Bronchial epithelial cell (primary cell): ENCODE data around the gene ARHGAP45. TPM values are rescaled to one million over a fixed set of nuclear protein-coding genes. Genes with fewer than 3 reads are reported as not detected.

Source experiments
- DNase-seq: peaks from one replicate; pipeline ENCODE4 v3.0.0-alpha.2; 2010; ENCODE audit warnings: low read depth
- FAIRE-seq: peaks from 2 replicates; lab custom pipeline; 2011; peaks lifted over from hg19 to GRCh38; lab: Jason Lieb, UNC
- H3K27me3 ChIP-seq: 2 replicates; pipeline ENCODE4 v1.5.1; 2011; ENCODE audit warnings: low read length; ENCODE audit not compliant: control insufficient read depth, insufficient read depth
- H3K36me3 ChIP-seq: 2 replicates; pipeline ENCODE4 v1.5.1; 2011; ENCODE audit warnings: low read length; ENCODE audit not compliant: control insufficient read depth, insufficient read depth
- H3K4me3 ChIP-seq: 2 replicates; pipeline ENCODE4 v1.5.1; 2011; ENCODE audit warnings: mild to moderate bottlenecking, low read depth, low read length, control low read depth
- total RNA-seq: library from RNA; depleted of rRNA; stranded (reverse); fragments of >200 nt; gene quantifications from 2 replicates; pipeline ENCODE4 v1.2.1, GENCODE V29; 2014
- TF ChIP-seq, protein P1 (sequence below): IDR thresholded peaks from 2 replicates; pipeline ENCODE4 v1.5.1; 2011; ENCODE audit warnings: mild to moderate bottlenecking, moderate library complexity, low read length, control low read depth, inconsistent platforms; ENCODE audit not compliant: insufficient read depth, severe bottlenecking

The ARHGAP45 gene
- total RNA-seq, 1 donor from 2014 or later: 11.8 TPM

DNA sequence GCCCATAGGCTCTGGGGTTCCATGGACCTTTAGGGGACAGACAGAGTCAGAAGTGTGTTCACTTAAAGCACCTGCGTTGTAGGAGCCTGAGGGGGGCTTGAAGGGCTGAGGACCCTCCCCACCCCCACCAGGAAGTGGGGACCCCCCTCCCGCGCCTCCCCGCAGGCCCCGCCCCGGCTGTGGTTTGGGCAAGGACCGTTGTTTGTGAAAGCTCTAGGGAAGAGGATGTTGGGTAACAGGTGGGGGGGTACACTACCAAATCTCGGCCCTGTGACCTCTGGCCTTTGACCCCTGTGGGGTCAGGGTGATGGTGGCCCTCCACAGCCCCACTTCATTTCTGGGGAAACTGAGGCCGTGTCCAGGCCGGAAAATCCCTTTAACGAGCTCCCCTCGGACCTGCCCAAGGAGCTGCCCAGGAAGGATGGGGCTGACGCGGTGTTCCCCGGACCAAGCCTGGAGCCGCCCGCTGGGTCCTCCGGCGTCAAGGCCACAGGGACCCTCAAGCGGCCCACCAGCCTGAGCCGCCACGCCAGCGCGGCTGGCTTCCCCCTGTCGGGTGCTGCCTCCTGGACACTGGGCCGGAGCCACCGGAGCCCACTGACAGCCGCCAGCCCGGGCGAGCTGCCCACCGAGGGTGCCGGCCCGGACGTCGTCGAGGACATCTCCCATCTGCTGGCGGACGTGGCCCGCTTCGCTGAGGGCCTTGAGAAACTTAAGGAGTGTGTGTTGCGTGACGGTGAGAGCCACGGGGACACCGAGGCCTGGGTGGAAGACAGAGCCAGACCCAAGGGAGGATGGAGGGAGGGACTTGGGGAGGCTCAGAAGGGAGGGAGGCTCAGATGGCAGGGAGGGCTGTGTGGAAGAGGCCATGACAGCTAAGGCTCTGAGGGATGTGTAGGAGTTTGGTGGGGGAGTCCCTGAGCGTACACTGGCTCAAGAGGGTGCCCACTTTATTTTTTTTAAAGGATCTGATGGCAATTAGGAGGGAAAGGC lies 1.3 kb downstream of the ARHGAP45 start:
- DNase-seq (no peak), FAIRE-seq (peak; percentile 58)
- Histone ChIP-seq H3K27me3 (peaks cover 5% of the 10 kb centered on the region), H3K4me3 (no peak overlapping the region), H3K36me3 (no peaks in the 10 kb centered on the region)
- TF ChIP-seq, protein P1, sequence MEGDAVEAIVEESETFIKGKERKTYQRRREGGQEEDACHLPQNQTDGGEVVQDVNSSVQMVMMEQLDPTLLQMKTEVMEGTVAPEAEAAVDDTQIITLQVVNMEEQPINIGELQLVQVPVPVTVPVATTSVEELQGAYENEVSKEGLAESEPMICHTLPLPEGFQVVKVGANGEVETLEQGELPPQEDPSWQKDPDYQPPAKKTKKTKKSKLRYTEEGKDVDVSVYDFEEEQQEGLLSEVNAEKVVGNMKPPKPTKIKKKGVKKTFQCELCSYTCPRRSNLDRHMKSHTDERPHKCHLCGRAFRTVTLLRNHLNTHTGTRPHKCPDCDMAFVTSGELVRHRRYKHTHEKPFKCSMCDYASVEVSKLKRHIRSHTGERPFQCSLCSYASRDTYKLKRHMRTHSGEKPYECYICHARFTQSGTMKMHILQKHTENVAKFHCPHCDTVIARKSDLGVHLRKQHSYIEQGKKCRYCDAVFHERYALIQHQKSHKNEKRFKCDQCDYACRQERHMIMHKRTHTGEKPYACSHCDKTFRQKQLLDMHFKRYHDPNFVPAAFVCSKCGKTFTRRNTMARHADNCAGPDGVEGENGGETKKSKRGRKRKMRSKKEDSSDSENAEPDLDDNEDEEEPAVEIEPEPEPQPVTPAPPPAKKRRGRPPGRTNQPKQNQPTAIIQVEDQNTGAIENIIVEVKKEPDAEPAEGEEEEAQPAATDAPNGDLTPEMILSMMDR: no peak

DNA sequence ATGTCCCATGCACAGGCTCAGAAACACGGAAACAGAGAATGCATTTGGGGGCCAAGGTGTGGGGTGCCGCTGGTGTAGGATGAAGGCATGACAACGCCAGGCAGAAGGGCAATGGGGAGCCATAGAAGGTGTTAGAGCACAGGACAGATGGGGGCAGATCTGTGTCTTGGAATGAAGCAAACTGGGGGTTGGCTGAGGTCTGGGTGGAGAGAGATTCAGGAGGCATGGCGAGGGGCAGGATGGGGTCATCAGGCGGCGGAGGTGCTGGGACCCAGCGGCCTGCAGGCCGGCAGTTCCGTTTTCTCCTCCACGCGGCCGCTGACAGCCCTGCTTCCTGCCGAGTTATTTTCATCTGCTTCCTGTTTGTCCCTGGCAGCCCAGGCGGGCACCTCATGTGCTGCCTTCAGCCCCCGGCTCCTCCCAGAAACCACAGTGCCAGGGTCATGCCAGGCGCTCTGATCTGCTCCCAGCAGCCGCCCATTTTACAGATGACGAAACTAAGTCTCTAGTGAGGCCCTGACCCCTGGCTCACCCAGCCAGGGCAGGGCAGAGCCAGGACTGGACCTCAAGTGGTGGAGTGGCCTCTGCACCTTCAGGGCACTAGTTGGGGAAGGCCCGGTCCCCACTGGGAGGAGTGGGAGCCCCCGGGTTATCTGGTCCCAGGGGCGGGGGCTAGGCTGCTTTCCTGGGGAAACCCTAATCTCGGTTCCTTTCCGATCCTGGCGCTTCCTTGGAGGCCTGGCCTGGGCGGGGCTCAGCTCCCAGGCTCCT lies 2.2 kb downstream of the ARHGAP45 start:
- no peak overlapping the region for H3K4me3 ChIP-seq
- FAIRE-seq (no peak), DNase-seq (no peak)
- peaks cover 5% of the 10 kb centered on the region for H3K27me3 ChIP-seq
- TF ChIP-seq, protein P1: no peak
- H3K36me3 ChIP-seq: no peaks in the 10 kb centered on the region

DNA sequence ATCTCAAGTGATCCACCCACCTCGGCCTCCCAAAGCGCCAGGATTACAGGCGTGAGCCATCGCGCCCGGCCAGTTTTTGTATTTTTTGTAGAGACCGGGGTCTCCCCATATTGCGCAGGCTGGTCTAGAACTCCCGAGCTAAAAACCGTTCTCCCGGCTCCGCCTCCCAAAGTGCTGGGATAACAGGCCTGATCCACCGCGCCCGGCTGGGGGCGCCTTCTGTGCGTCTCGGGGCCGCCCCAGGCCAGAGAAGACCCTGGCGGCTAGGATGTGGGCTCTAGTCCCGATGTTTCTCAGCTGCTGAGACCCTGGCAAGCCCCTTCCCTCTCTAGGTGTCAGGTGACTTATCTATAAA lies 3.6 kb downstream of the ARHGAP45 start:
- no peak for DNase-seq
- TF ChIP-seq, protein P1: peak; percentile 32
- FAIRE-seq: no peak
- Histone ChIP-seq H3K4me3 (no peak overlapping the region), H3K36me3 (no peaks in the 10 kb centered on the region), H3K27me3 (peaks cover 5% of the 10 kb centered on the region)

DNA sequence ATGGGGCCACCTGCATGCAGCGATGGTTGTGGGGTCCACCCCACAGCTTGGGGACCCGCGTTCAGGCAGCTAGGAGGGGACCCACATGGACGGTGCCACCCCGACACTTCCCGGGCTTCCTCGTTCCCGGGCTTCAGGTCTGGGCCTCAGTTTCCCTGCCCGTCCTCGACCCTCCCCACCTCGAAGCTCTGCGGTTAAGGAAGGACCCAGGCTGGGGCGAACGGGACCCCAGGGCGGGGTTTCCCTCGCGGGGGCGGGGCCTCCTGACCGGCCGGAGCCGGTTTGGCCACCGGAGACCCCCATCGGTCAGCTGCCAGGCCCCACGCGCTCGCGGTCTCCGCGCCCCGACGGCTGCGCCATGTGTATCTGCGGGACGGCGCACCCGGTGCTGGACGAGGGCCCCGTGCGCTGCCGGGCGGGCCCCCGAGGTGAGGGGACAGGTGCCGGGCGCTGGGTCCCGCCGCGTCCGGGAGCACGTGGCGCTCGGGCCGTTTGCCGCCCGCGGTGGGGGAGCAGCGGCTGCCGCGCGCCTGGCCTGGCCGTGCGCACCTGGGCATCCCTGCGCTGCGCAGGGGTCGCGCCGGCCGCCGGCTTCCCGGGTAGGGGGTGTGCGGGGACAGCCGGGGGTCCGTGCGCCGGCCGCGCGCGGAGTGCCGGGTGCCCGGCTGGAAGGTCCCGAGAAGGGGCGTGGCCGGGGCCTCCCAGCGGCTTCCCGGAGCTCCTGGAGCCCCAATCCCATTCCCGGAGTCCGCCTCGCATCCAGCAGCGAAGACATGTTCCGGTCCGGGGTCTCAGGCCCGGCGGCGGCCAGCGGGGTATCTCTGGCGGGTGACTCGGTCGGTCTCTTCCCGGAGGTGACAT lies 4.2 kb downstream of the ARHGAP45 start:
- no peak for DNase-seq
- FAIRE-seq: no peak
- Histone ChIP-seq H3K36me3 (no peaks in the 10 kb centered on the region), H3K27me3 (peaks cover 5% of the 10 kb centered on the region), H3K4me3 (peak overlapping the region; percentile 8)
- TF ChIP-seq, protein P1: no peak

DNA sequence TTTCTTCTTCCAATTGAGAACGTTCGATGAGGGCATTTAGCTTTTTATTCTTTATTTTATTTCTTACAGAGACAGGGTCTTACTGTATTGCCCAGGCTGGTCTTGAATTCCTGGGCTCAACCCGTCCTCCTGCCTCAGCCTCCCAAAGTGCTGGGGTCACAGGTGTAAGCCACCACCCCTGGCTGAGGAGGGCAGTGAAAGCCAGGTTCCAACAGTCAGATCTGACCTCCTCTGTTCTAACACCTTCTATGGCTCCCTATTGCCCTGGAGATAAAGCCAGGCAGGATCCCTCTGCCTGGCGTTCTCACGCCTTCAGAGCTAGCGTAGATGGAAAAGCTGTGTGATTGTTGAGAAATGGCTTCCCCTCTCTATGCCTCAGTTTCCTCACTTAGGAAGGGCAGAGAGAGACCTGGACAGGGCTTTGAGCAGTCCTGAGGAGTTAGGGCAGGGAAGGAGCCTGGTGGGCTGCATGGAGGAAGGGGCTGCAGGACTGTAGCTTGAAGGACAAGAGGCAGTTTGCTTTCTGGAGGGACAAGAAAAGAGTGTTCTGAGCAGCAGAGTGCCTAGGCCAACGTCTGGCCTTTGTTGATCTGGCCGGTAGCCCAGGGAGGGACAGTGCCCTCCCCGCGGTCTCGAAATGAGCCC lies 5.5 kb downstream of the ARHGAP45 start:
- Histone ChIP-seq H3K4me3 (no peak overlapping the region), H3K27me3 (peaks cover 5% of the 10 kb centered on the region), H3K36me3 (no peaks in the 10 kb centered on the region)
- no peak for DNase-seq
- TF ChIP-seq, protein P1: no peak
- no peak for FAIRE-seq
